Measurements from ENCODE around the gene TANC1. TPM values are rescaled to one million over a fixed set of nuclear protein-coding genes. Genes with fewer than 3 reads are reported as not detected.
A peak's percentile ranks its signal among the peaks of the same experiment; 100 is the strongest.
"Not testable (repeated sequence)": the region's sequence is repeated elsewhere in the genome, so short reads cannot be mapped to it uniquely, and the experiment has no call there.

TANC1 gene
- polyA plus RNA-seq, 2 of the 4 experiments (the other 2 are of a cell fraction): 9.2 to 21.2 TPM

- no peak for FAIRE-seq
- TF ChIP-seq FOSL2 (IDR thresholded peaks at IDR 0.05): no peak
- no peak for TF ChIP-seq FOSL2 (CRISPR knock-in tag; IDR thresholded peaks at IDR 0.05)
- TF ChIP-seq KDM5A (IDR thresholded peaks at IDR 0.05): no peak
- no peak for TF ChIP-seq E2F6 (IDR thresholded peaks at IDR 0.05; ENCODE audit: borderline replicate concordance, low read depth)
- TF ChIP-seq ESRRA (IDR thresholded peaks at IDR 0.05; ENCODE audit: borderline replicate concordance, low read length): no peak
- TF ChIP-seq EHMT2 (IDR thresholded peaks at IDR 0.05; ENCODE audit: low read depth): no peak
- no peak for TF ChIP-seq REST (IDR thresholded peaks at IDR 0.05)
- no peak for TF ChIP-seq MAX (IDR thresholded peaks at IDR 0.05)
- TF ChIP-seq JUN (IDR thresholded peaks at IDR 0.05): no peak
- no peak for TF ChIP-seq HOXB5 (CRISPR knock-in tag; IDR thresholded peaks at IDR 0.05)
- TF ChIP-seq MYC (IDR thresholded peaks at IDR 0.05; ENCODE audit: borderline replicate concordance, low read length): no peak
- TF ChIP-seq CBX8 (IDR thresholded peaks at IDR 0.05): no peak
- TF ChIP-seq SREBF2 (IDR thresholded peaks at IDR 0.05): no peak
- no peak for TF ChIP-seq RFX5 (IDR thresholded peaks at IDR 0.05)
- no peak for TF ChIP-seq POLR2AphosphoS2 (conservative IDR thresholded peaks at IDR 0.05; ENCODE audit: low read length)
- TF ChIP-seq GATA3 (IDR thresholded peaks at IDR 0.05; ENCODE audit: borderline replicate concordance): no peak
- no peak for TF ChIP-seq PHF8 (IDR thresholded peaks at IDR 0.05; ENCODE audit: borderline replicate concordance, low read depth)
- TF ChIP-seq CEBPB (IDR thresholded peaks at IDR 0.05): no peak
- no peak for TF ChIP-seq ZC3H11A (IDR thresholded peaks at IDR 0.05)
- POLR2A ChIA-PET: no interaction called here
- H3K4me3 ChIP-seq: no peak overlapping the region
- H3K4me2 ChIP-seq: no peak overlapping the region
- CTCF ChIA-PET: interaction anchor here (1.1 to 3.2 kb wide), 4 partner anchors 11 to 84 kb away, joined by 3 to 12 read pairs (median 6); no protein-coding TSS in a partner anchor
- H3K9me3 ChIP-seq: 0 out of 3 replicates have a peak, but pooled peaks cover 5% of the 10 kb centered on the region
- ATAC-seq: no peak
- peaks cover 22% of the 10 kb centered on the region for H3K4me1 ChIP-seq
- DNase-seq (ENCODE audit: low read depth in 1 of 2, low spot score in 1 of 2): no peak
- H3K27ac ChIP-seq: no peak overlapping the region
- WGBS (ENCODE audit: missing lambda C conversion rate): 89% methylated on average over 7 of the region's 7 CpGs
Observed at GRCh38 chr2:159034713-159035112, 66.3 kb downstream of the TANC1 start.

- CTCF ChIA-PET: interaction anchor here (0.6 to 3.2 kb wide), 11 partner anchors 9 to 110 kb away, joined by 3 to 12 read pairs (median 3); no protein-coding TSS in a partner anchor
- TF ChIP-seq E2F6 (IDR thresholded peaks at IDR 0.05; ENCODE audit: borderline replicate concordance, low read depth): no peak
- no peak for TF ChIP-seq ZSCAN20 (CRISPR knock-in tag; IDR thresholded peaks at IDR 0.05)
- peak; percentile 58 to 62 for TF ChIP-seq RAD21 (conservative IDR thresholded peaks at IDR 0.05 in 1 of 2, IDR thresholded peaks at IDR 0.05 in 1 of 2)
- peak; percentile 26; the same call in 2 of the 3 replicates for TF ChIP-seq CTCF (IDR thresholded peaks at IDR 0.05)
- TF ChIP-seq SMC3 (IDR thresholded peaks at IDR 0.05): peak; percentile 48
- Histone ChIP-seq H3K27ac (no peak overlapping the region), H3K4me1 (peaks cover 10% of the 10 kb centered on the region), H3K4me3 (no peak overlapping the region), H3K9me3 (0 out of 3 replicates have a peak, but pooled peaks cover 5% of the 10 kb centered on the region), H3K4me2 (no peak overlapping the region)
- POLR2A ChIA-PET: no interaction called here
- whole genome bisulfite sequencing (ENCODE audit: missing lambda C conversion rate): 84% methylated on average over 10 of the region's 10 CpGs
- no peak for FAIRE-seq
- DNase-seq (ENCODE audit: low read depth in 1 of 2, low spot score in 1 of 2): peak; percentile 10 to 64
- peak; percentile 73 to 89; a peak in 5 of 6 replicates for ATAC-seq
Observed at GRCh38 chr2:159035790-159036411, 67.5 kb downstream of the TANC1 start.

- H3K4me2 ChIP-seq; H3K4me1 ChIP-seq; DNase-seq (ENCODE audit: low read depth in 1 of 2, low spot score in 1 of 2); POLR2A ChIA-PET; ATAC-seq; FAIRE-seq; H3K9me3 ChIP-seq; H3K4me3 ChIP-seq; H3K27ac ChIP-seq: not testable (repeated sequence)
- CTCF ChIA-PET: interaction anchor here (0.6 to 3.2 kb wide), 8 partner anchors 10 to 110 kb away, joined by 3 to 11 read pairs (median 4); no protein-coding TSS in a partner anchor
- 90% methylated on average over 3 of the region's 3 CpGs for WGBS (ENCODE audit: missing lambda C conversion rate)
Observed at GRCh38 chr2:159036461-159036860, 68.0 kb downstream of the TANC1 start.

- ATAC-seq; H3K4me3 ChIP-seq; H3K27ac ChIP-seq; H3K4me1 ChIP-seq; DNase-seq (ENCODE audit: low read depth in 1 of 2, low spot score in 1 of 2); H3K9me3 ChIP-seq; H3K4me2 ChIP-seq; FAIRE-seq; POLR2A ChIA-PET: not testable (repeated sequence)
- CTCF ChIA-PET: interaction anchor here (0.5 kb wide), 1 partner anchor 1513 kb away, joined by 4 read pairs; no protein-coding TSS in a partner anchor
- 83% methylated on average over 9 of the region's 11 CpGs for WGBS (ENCODE audit: missing lambda C conversion rate)
Observed at GRCh38 chr2:159041328-159041727, 72.9 kb downstream of the TANC1 start.

Measured in A549 (cell line).